ENCODE results near the gene ZSCAN21.

DNA sequence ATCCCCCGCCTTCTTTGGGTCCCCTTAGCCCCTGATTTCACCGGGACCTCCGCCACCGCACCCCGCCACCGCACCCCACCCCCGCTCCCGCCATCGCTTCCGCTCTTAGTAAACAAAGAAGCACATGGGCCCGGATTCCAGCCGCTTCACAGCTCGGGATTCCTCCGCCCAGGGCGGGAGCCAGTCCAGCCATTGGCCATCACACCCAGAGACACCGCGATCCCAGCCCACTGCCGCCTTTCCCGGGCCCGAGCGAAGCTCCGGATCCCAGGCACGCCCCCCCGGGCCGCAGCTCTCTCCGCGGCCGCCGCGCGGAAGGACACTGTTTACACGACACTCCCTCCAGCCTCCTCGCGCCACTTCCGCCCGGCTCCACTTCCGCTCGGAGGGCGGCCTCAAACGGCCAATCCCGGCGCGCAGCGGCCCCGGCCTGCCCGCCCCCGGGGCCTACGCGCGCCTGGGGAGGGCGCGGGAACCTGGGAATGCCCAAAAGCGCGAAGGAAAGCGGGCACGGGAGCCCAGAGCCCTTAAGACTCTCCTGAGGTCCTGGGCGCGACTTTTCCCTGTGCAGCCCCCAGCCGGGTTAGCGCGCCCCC, 50.9 kb downstream of the ZSCAN21 start:
- TF ChIP-seq MAX (IDR thresholded peaks at IDR 0.05) (peak; percentile 99), RAD21 (IDR thresholded peaks at IDR 0.05; ENCODE audit: low read depth) (no peak), EGR1 (IDR thresholded peaks at IDR 0.05) (peak; percentile 69), REST (IDR thresholded peaks at IDR 0.05; ENCODE audit: low read depth) (no peak), YY1 (IDR thresholded peaks at IDR 0.05; ENCODE audit: low read depth) (0 out of 2 replicates have a peak, but pooled peaks have one; percentile 62), EP300 (IDR thresholded peaks at IDR 0.05; ENCODE audit: borderline replicate concordance) (no peak), TCF12 (IDR thresholded peaks at IDR 0.05; ENCODE audit: low read depth) (peak; percentile 62), CEBPB (IDR thresholded peaks at IDR 0.05) (no peak), FOXM1 (IDR thresholded peaks at IDR 0.05; ENCODE audit: borderline replicate concordance, low read depth) (0 out of 2 replicates have a peak, but pooled peaks have one; percentile 33), NFIC (IDR thresholded peaks at IDR 0.05) (peak; percentile 15; the same call in 1 of the 2 replicates), TAF1 (IDR thresholded peaks at IDR 0.05; ENCODE audit: low read depth) (peak; percentile 57), ZBTB7A (IDR thresholded peaks at IDR 0.05; ENCODE audit: low read depth) (no peak)
- TF ChIP-seq, protein P1, sequence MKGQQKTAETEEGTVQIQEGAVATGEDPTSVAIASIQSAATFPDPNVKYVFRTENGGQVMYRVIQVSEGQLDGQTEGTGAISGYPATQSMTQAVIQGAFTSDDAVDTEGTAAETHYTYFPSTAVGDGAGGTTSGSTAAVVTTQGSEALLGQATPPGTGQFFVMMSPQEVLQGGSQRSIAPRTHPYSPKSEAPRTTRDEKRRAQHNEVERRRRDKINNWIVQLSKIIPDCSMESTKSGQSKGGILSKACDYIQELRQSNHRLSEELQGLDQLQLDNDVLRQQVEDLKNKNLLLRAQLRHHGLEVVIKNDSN (IDR thresholded peaks at IDR 0.05) = no peak; the same call in none of the 2 replicates

Measured in Ishikawa (cell line).